Measurements from ENCODE around the gene PID1.

The PID1 gene

DNA sequence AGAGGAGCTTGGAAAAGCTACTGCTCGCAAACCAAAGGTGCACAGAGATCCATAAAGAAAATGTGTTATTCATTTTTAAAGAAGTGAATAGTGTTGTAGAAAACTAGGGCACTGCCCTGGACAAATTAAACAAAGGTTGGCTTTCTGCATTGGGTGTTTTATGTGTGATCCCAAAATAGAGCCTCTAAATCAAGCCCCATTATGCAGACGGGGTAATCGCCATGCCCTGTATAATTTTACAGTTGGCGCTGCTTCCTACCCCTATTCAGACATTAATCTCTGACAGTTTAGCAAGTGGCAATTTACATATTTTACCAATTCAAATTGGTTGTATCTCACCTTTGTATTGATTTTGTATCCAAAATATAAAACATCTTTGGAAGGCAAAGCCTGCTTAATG lies 109.1 kb downstream of the PID1 start:
- no peak for DNase-seq

DNA sequence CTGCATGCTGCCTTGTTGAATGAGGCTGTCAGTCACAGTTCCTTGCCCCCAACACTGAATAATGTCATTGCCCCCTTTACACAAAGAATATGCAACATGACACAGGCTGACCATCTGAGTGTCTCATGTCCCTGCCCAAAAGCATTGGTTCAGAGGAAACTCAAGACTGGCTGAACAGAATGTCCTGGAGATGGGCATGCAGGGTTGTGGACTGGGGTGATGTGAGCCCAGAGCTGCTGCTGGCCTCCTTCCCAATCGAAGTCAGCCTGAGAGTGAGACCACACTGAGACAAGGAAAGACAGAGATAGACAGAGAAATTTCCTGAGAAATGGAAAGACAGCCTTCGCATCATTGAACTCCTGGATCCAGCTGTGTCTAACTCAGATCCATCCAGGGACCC lies 110.1 kb downstream of the PID1 start:
- no peak for DNase-seq

DNA sequence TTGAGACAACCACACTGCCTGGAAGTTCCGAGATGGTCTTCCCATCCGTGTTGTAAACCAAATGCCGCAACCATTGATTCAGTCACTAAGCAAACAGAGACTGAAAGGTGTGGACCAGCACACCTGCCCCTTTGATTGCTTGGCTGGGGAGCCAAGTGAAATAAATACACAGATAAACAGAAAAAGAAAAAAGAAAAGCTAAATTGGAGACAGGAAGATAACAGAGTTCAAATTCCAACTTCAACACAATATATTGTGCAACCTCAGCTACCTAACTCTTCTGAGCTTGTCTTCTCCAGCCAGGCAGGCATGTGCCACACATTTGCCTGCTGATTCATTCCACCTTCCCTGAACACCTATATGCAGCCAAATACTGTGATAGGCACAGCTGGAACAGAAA lies 110.9 kb downstream of the PID1 start:
- DNase-seq = no peak

- DNase-seq = no peak
Observed at GRCh38 chr2:229159405-229159804, 111.7 kb downstream of the PID1 start.

DNA sequence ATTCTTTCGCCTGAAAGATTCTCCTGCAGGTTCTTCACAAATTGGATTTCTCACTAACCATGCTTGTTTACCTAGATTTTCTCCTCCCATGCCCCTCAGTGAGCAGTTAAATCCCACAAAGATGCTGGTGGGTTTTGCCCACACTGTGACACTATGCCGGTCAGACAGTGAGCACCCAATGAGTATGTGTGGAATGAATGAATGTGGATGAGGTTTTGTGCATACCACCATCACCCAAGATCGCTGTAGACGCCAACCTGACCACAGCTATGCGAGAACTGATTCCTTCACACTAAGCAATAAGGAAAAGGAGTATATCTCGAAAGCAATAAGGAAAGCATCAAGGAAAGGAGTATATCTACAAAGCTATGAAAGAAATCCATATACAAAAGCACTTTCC lies 116.7 kb downstream of the PID1 start:
- DNase-seq = no peak

DNA sequence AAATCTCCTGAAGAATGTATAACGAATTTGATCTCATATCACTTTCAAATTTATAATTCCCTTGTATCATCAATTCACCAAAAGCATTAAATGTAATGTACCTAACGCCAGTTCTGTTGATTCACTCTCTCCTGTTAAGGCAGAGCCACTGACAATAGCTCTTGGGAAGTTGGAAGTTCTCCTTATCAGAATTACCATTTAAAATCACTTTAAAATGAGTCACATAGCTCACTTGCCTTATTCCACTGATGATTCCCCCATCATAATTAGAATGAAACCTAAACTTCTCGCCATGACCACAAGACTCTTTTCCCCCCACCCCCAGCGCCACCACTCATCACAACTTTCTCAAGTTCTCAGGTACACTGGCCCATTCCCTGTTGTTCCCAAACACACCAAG lies 117.1 kb downstream of the PID1 start:
- no peak for DNase-seq

DNA sequence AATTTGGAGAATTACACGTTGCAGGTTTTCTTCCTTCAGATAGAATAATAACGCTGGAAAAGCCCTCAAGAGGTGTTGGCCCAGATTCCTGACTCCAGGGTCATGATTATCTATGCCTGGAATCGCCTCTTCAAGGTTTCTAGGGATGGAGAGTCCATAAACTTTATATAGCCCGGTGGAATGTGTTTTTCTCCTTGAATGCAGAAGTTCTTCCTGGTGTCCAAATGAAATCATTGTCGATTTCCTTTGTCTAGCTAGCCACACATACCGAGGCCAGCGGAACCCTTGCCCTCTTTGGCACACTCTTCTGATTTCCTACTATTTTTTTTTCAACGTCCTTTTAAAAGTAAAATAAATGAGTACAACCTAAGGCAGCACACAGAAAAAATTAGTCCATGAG lies 117.8 kb downstream of the PID1 start:
- DNase-seq = no peak

DNA sequence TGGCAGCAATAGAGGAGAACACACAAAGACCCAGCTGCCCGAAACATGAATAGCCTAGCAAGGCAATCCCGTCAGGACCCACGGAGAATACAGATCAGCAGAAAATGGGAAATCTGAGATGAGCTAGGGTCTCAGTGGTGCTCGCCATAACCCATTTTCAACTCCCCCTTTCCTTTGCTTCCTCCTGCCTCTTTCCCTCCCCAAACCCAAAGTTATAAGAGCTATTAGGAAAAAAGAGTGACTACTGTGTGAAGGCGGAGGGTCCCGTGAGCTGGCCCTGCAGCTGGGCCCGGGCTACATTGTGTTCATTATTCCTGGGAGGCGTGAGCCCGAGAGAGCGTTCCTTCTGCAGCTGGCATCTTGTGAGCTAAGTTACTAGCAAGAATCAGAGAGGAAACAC lies 118.4 kb downstream of the PID1 start:
- DNase-seq = no peak

GRCh38 chr2:229150317-229150716 lies 120.8 kb downstream of the PID1 start:
- no peak for DNase-seq

DNA sequence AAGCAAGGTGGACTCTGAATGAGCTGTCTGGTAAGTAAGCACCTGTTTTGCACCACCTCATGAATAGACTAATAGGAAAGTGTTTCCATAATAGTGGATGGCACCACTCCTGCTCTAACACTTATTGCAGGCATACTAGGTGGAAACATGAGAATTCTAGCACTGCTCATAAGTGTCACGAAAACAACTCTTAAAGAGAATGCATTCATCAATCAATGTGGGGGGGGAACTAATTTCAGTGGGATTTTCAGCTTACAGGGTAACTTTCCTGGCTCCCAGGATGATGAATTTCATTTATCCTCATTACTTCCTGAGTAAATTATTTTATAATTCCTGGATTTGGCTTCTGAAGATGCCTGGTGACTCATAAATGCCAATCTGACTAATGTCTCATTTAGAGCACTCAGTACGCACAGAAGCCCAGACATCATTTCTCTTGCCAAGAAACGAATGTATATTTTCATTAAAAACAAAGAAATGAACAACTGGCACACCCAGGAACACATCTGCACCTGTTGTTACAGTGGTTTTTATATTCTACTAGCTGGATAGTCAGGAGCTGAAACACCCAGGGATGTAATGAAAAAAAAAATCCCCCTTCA lies 129.6 kb downstream of the PID1 start:
- no peak for DNase-seq

DNA sequence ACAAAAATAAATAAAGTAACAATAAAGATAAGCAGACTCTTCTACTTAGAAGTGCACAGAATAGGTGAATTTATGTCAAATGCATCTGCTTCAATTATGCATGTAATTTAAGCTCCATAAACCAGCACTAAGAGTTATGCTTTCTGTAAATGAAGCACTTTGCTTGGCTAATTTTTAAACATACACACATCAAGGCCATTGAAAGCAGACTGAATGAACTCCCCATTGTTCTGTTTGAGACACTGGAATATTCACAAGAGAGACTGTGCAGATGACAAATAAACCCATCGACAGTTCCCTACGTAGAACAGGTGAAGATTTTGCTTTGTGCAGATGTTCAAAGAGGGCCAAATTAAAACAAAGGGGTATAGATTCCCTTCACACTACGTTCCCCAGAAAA lies 133.4 kb downstream of the PID1 start:
- DNase-seq = no peak

GRCh38 chr2:229137066-229137465 lies 134.0 kb downstream of the PID1 start:
- DNase-seq = no peak

DNA sequence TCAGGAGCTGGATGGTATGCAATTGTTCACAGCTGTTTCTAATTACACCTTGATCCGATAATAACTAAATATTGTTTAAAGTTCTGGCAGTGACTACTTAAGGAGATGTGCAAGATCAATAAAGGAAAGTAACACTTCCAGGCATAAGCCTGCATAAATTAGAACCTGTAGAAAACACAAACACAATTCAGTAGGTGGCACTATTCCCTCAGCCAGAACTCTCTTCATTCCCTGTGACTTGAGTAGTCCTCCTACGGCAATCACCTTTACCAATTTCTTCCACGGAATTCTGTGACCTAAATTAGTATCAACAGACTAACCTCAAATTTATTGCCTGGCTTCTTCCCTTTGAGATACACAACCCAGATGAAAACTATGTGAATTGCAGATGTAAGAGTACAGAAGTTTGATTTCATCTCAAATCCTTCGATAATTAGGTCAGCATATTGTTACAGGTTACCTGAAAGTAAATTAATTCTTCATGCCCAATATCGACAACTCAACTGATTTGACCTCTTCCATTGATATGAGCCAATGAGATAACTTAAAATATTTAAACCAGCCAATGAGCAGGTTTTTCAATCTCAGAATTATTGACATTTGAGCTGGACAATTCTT lies 137.8 kb downstream of the PID1 start:
- peak; percentile 5 for DNase-seq

GRCh38 chr2:229132236-229132635 lies 138.9 kb downstream of the PID1 start:
- DNase-seq = no peak

DNA sequence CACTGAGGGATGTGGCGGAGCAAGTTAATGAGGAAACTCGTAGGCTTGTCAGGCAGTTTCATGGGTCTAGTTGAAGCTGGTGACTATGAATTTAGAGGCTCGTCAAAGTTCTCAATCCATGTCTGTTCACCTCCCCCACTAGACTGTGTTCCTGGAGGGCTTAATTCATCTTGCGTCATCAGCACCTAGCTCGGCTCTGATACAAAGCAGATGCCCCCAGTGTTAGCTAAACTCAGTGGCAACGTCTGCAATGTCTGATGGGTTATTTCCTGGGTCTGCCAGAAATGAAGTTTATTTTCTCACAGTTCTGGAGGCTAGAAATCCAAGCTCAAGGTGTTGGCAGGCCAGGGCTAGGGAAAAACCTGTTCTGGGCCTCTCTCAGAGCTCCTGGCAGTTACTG lies 140.6 kb downstream of the PID1 start:
- DNase-seq = no peak

DNA sequence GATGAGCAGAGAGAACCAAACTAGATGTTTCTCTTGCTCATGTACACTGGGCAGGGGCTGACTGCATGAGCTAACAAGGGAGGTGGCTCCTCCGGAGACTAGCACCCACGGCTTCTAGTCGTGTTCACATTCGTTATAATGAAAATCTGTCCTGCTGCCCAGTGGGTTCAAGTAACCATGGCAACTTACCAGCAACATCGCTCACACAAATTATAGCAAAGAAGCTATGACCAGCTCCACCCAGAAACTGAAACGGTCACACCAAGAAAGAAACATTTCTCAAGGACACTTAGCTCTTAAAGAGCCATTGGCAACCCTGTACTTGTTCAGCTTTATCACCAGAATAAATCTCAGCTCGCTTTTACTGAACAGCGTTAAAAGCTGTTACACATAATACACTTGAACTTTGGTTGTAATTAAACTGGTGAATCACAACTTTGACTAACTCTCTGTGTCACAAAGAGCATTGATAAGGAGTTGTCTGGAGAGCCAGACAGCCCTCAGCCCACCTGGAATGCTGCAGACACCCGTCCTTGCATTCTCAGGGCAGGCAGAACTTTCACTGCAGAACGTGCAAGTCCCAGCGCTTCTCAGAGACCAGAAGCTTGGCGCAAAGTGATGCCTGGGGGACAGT lies 141.2 kb downstream of the PID1 start:
- no peak for DNase-seq

DNA sequence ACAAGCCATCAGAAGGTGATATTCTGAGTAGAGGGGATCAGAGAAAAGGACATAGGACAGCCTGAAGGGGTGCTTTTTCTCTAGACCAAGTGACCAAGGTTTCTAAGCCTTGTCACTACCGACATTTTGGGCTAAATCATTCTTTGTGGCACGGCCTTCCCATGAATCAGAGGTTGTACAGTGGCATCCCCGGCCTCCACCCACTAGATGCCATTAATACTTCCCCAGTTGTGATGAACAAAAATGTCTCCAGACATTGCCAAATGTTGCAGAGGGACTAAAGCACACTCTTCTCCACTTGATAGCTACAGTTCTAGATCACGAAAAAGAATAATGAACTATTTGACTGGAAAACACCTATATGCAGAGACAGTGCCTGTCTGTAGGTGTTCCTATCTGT lies 143.6 kb downstream of the PID1 start:
- DNase-seq = no peak

- DNase-seq = no peak
Observed at GRCh38 chr2:229126066-229126465, 145.0 kb downstream of the PID1 start.

GRCh38 chr2:229124136-229124535 lies 147.0 kb downstream of the PID1 start:
- DNase-seq = no peak

GRCh38 chr2:229118927-229119326 lies 152.2 kb downstream of the PID1 start:
- no peak for DNase-seq

GRCh38 chr2:229118336-229118735 lies 152.8 kb downstream of the PID1 start:
- no peak for DNase-seq

DNA sequence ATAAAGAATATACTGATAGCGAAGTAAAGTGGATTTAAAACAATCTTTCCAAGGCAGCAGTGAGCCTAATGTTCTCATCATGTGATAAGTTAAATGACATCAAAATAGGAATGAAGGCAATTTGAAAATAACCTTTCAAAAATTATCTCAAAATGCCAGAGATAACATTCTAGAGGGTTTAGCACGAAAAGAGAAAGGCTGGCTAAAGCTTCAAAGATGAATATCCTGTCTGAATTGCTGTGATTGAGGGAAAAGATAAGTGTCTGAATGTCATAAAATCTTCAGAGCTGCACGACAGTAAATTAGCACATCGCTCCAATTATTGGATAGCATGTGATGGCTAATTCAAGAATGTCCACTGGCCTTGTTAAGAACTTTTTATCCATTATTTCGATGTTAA lies 159.3 kb downstream of the PID1 start:
- no peak for DNase-seq

GRCh38 chr2:229109195-229109594 lies 161.9 kb downstream of the PID1 start:
- DNase-seq = no peak

- no peak for DNase-seq
Observed at GRCh38 chr2:229107601-229108000, 163.5 kb downstream of the PID1 start.

GRCh38 chr2:229104974-229105387 lies 166.1 kb downstream of the PID1 start:
- DNase-seq = no peak

Measured in hematopoietic multipotent progenitor cell treated with erythropoietin and hydrocortisone succinate and interleukin-3 and kit ligand, for 8 days (in vitro differentiated cells).